ENCODE measurements around the gene SLC26A2.
"Not testable (repeated sequence)": the region's sequence is repeated elsewhere in the genome, so short reads cannot be mapped to it uniquely, and the experiment has no call there.

SLC26A2 gene

GRCh38 chr5:149937610-149938009, 22.9 kb upstream of the SLC26A2 start:
- DNase-seq, result peak; percentile 80

GRCh38 chr5:149938279-149938678, 22.3 kb upstream of the SLC26A2 start:
- peak; percentile 8 for DNase-seq

- DNase-seq, result no peak
Measured at GRCh38 chr5:149938791-149939358, 21.7 kb upstream of the SLC26A2 start.

DNA sequence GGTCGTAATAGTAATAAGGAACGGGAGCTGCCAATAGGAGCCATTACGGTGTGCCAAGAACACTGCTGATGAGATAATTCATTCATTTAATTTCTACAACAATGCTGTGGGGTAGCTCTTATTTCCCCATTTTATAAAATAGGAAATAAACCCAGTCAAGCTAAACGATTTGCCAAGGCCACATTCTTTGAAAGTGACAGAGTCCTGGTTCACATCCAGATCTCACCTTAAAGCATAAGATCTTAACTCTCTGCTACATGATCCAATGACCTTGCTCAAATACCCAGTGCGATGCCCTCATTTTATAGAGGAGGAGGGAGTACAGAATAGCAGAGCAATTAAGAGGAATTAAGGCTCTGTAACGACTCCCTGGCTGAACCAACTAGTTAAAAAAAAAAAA, 21.0 kb upstream of the SLC26A2 start:
- DNase-seq, result no peak

DNA sequence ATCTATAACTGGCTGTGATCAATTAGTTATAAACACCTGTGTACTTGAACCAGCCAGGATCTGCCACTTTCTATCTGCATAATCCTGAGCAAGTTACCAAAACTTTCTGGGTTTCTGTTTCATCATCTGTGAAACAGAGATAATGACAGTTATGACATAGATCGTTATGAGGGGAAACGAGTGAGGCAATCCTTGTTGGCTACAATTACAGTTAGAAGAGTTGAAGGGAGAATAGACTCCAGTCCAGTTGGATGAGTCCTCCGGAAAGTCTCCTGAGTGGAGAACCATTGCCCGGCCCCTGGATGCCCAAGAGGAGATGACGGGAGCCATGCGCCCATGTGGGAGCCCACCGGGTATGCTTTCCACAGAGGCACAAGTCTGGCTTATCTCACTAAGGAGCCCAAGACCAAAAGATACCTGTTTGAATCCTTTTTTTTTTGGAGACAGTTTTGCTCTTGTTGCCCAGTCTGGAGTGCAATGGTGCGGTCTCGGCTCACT, 20.4 kb upstream of the SLC26A2 start:
- DNase-seq, result no peak

DNA sequence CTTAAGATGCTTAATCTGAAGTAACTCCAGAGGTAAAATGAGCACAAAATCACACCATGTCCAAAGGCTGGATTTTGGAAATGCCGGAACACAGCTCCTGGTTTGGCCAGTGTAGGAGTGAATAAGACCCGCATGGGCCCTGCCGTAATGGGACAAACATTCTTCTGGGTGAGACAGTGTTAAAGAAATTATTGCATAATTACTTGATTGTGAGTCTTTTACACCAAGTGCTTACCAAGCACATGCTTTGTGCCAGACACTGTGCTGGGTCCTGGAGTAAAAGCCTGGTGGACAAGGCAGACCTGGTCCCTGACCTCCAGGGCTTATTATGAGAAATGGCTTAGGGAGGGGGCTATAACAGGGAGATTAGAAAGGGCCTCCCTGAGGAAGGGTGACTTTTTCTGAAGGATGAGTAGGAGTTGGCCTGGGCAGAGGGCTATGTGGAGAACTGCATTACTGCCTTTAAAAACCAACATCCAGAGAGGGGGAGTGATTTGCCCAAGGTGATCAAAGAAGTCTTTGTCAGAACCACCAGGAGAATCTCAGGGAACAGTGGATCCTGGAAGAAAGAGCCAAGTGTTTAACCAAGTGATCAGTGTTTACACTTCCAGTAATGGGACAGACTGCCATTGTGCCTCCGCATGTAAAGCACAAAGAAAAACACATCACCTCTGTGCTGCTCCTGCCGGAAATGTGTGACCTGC, 19.5 kb upstream of the SLC26A2 start:
- no peak for DNase-seq

DNA sequence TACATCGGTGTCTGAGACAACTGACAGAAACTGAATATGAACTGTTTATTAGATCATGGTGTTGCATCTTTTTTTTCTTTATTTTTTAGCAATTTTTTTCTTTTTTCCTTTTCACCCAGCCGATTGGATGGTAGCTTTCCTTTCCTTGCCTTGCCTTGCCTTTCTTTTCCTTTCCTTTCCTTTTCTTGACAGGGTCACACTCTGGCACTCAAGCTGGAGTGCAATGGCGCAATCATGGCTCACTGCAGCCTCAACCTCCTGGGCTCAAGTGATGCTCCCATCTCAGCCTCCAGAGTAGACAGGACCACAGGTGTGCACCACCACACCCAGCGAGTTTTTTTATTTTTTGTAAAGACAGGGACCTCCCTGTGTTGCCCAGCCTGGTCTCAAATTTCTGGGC, 18.8 kb upstream of the SLC26A2 start:
- DNase-seq, result no peak

DNA sequence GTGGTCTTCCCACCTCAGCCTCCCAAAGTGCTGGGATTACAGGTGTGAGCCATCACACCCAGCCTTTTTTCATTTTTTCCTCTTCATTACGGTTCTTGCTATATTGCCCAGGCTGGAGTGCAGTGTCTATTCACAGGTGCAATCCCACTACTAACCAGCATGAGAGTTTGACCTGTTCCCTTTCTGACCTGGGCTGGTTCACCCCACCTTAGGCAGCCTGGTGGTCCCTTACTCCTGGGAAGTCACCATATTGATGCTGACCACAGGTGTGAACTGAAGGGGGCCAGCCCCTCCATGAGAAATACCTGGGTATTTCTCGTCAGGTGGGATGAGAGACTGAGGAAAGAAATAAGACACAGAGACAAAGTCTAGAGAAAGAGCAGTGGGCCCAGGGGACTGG, 18.4 kb upstream of the SLC26A2 start:
- no peak for DNase-seq

DNA sequence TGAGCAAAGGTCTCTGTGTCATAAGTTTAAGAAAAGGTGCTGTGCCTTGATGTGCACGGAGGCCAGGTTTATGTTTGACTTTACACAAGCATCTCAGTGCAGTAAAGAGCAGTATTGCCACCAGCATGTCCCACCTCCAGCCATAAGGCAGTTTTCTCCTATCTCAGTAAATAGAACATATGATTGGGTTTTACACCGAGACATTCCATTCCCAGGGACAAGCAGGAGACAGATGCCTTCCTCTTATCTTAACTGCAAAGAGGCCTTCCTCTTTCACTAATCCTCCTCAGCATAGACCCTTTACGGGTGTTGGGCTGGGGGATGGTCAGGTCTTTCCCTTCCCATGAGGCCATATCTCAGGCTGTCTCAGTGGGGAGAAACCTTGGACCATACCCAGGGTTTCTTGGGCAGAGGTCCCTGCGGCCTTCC, 17.8 kb upstream of the SLC26A2 start:
- not testable (repeated sequence) for DNase-seq

DNA sequence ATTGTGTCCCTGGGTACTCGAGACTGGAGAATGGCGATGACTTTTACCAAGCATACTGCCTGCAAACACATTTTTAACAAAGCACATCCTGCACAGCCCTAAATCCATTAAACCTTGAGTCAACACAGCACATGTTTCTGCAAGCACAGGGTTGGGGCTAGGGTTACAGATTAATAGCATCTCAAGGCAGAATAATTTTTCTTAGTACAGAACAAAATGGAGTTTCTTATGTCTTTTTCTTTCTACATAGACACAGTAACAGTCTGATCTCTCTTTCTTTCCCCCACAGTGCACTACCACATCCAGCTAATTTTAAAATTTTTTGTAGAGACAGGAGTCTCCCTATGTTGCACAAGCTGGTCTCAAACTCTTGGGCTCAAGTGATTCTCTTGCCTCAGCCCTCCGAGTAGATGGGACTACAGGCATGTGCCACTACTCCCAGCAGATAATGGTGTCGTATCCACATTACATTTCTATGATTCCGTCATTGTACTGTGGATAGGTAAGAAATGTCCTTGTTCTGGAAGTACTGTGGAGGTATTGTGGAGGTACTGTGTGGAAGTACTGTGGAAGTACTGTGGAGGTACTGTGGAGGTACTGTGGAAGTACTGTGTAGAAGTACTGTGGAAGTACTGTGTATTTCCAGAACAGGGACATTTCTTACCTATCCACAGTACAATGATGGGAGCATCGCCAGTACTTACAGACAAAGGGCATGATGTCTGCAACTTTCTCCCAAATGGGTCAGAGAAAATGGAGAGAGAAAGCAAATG, 17.2 kb upstream of the SLC26A2 start:
- not testable (repeated sequence) for DNase-seq

- no peak for DNase-seq
Measured at GRCh38 chr5:149944666-149945065, 15.9 kb upstream of the SLC26A2 start, which contains the start of gene PDE6A. TSS of gene PDE6A (minus strand) at chr5:149944793. CDS start at chr5:149944673, 120 bp downstream.

- no peak for DNase-seq
Measured at GRCh38 chr5:149946118-149946517, 14.4 kb upstream of the SLC26A2 start.

DNA sequence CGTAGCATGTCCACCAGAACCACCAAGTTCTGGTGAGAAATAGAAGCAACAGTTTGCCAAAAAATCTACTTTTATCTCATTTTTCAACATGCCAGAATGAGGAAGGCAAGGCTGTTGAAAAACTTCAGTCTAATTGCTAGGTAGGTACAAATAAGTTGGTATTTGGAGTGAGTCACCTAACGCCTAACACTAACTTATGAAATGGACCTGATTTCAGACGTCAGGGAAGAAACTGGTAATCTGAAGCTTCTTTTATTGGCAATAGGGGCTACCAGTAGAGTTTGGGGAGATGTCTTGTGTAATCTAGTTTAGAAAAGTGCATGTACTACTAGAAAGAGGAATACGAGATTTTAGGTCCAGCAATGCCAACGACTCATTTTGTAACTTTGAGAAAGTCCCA, 11.6 kb upstream of the SLC26A2 start:
- no peak for DNase-seq

DNA sequence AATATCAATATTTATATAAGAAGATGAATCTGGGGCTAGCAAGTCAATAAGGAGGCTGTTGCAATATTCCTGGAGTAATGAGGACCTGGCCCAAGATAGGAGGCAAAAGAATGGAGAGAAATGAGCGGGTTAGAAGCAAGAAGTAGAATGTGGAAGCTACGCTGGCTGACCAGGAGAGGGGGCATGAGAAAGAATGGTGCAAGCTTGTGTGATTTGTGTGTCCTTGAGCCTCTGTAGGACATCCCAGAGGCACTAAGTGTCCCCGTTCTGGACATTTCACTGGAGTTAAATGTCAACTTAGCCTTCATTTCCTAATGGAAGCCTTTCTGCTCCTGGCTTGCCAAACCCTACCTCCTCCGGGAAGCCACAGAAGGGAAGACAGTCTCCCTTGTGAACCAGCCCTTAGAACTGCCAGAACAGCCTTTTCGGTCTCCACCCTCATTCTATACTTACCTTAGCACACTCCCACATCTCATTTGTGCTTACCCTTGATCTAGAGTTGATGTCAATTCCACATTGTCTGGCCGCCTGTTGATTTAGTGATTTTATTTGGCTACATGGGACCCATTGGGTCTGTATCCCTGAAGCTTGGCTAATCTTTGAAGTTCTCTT, 9.3 kb upstream of the SLC26A2 start:
- no peak for DNase-seq

DNA sequence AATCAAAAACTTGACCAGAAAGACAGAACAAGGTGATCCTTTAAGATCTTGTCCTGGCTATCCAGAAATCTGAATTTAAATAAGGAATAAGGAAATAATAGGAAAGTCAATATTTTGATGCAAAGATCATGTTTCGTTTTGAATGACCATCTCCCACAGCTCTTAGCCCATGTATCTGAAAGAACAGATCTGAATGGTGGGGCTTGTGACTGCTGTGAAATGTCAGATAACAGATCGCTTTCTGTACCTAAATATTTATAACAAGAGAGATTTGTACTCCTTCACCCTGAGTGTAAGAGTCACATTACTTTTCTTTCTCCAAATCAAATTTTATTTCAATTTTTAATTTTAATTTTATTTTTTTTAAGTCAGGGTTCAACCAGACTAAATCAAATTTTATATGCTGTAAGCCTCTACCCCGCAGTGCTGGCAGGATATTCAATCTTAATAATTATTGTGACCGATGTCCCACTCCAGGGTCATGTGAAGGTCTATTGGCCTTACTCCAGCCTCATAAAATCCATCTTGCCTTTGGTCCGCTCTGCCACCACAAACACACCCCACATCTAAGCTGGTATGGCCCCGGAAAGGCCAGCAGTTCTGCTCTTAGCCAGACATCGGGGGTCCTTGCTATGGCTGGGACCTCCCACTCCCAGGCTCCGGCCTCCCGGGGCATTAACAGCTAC, 7.0 kb upstream of the SLC26A2 start:
- no peak for DNase-seq

- DNase-seq, result no peak
Measured at GRCh38 chr5:149954798-149955197, 5.8 kb upstream of the SLC26A2 start.

GRCh38 chr5:149956685-149957084, 3.9 kb upstream of the SLC26A2 start:
- DNase-seq, result no peak

GRCh38 chr5:149957855-149958254, 2.7 kb upstream of the SLC26A2 start:
- no peak for DNase-seq

DNA sequence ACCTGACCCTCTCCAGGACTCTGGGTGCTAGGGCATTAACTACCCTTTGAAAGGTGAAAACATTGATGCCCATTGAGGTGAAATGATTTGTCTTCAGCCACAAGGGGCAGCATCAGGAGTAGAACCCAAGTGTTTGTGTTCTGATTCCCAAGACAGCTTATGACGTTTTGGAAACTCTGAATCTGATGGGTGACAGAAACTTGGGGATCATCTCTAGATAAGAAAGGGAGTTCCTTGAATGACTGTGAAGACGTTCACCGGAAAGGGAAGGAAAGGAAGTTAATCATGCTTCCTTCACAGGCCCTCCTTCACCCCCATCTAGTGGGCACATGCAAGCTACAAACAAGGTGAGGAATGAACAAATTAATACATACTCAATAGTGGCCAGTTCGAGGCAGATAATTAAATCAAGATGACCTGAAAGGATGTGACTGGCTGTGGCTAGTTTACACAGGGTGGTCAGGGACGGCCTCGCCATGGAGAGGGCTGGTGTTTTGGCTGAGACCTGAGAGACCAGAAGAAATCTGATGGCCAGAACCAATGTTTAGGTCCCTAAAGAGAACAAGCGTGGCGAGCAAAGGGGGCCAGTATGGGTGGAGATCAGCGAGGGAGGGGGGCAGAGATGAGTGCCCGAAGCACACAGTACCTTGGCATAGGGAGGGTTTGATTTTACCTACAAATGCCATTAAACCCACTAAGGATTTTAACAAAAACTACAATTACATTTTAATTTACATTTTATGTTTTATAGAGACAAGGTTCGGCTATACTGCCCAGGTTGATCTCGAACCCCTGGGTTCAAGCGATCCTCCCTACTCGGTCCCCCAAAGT, 937 bp upstream of the SLC26A2 start:
- DNase-seq, result peak; percentile 27

DNA sequence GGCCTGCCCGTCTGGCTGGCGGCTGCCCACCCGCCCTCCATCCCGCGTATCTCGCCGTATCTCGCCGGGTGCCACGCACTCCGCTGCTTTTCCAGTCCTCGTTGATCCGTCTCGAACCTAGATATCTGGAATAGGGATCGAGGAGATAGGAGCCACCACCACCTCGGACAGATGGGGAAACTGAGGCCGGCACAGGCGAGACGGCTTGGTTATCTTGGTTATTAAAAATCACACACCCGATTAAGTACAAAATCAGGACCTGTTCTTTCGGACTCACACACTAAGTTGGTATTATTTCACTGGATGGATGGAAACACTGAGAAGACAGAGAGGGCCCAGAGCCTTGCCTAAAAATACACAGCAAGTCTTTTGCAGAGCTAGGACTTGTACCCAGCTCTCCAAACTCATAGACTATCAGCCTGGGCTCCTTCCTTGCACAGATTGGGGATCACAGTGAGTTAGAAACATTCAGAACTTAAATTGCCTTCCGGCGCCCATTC, 678 bp downstream of the SLC26A2 start:
- DNase-seq, result no peak

DNA sequence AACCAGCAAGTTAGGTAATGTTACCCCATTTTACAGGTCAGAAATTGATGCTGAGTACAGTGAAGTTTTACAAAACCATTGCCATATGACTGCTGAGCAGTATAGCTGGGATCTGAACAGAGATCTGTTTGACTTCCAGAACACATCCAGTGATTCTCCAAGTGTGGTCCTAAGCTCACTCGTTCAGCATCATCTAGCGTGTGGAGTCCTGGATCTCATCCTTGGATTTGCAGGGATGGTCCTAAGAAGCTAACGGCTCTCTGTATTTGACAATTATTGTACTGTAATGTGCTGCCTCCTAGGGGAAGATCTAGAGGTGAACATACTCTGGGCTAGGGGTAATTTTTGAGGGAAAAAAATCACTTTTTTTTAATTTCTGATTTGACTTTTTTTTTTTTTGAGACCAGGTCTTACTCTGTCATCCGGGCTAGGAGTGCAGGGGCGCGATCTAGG, 1.4 kb downstream of the SLC26A2 start:
- DNase-seq, result no peak

All from NCI-H510A (cell line).